Neutrophil (primary cell): Measurements from ENCODE around the gene TBCD.

Source experiments
- H3K27ac ChIP-seq: fragments of 200-600 bp; sonication (generic); 2 replicates; pipeline ENCODE4 v1.5.1; 2016; ENCODE audit warnings: mild to moderate bottlenecking, moderate library complexity
- H3K27me3 ChIP-seq: fragments of 200-600 bp; sonication (generic); 2 replicates; pipeline ENCODE4 v1.6.0; 2016; ENCODE audit warnings: mild to moderate bottlenecking
- H3K36me3 ChIP-seq: fragments of 200-600 bp; sonication (generic); 2 replicates; pipeline ENCODE4 v1.5.1; 2017
- H3K4me1 ChIP-seq, 2 experiments: fragments of 200-600 bp in 1 of 2; sonication (generic) in 1 of 2; 1 replicate in 1 of 2; 2 replicates in 1 of 2; pipeline versions ENCODE4 v1.5.1 to v1.6.1; 2013 to 2016; ENCODE audit warnings: low read depth in 1 of 2, low read length in 1 of 2, mild to moderate bottlenecking in 1 of 2, moderate library complexity in 1 of 2; ENCODE audit not compliant: control insufficient read depth in 1 of 2, insufficient read depth in 1 of 2
- H3K4me3 ChIP-seq, 2 experiments: fragments of 200-600 bp in 1 of 2; sonication (generic) in 1 of 2; 1 replicate in 1 of 2; 2 replicates in 1 of 2; pipeline ENCODE4 v1.5.1; 2013 to 2016; ENCODE audit warnings: low read depth in 1 of 2, low read length in 1 of 2, mild to moderate bottlenecking in 1 of 2, moderate library complexity in 1 of 2
- H3K9me3 ChIP-seq: fragments of 200-600 bp; sonication (generic); 2 replicates; pipeline ENCODE4 v1.5.1; 2016
- TF ChIP-seq, protein P1 (sequence below): fragments of 200-600 bp; sonication (generic); IDR thresholded peaks from 2 replicates; pipeline ENCODE4 v1.5.1; 2016; ENCODE audit warnings: antibody characterized with exemption

Gene TBCD

DNA sequence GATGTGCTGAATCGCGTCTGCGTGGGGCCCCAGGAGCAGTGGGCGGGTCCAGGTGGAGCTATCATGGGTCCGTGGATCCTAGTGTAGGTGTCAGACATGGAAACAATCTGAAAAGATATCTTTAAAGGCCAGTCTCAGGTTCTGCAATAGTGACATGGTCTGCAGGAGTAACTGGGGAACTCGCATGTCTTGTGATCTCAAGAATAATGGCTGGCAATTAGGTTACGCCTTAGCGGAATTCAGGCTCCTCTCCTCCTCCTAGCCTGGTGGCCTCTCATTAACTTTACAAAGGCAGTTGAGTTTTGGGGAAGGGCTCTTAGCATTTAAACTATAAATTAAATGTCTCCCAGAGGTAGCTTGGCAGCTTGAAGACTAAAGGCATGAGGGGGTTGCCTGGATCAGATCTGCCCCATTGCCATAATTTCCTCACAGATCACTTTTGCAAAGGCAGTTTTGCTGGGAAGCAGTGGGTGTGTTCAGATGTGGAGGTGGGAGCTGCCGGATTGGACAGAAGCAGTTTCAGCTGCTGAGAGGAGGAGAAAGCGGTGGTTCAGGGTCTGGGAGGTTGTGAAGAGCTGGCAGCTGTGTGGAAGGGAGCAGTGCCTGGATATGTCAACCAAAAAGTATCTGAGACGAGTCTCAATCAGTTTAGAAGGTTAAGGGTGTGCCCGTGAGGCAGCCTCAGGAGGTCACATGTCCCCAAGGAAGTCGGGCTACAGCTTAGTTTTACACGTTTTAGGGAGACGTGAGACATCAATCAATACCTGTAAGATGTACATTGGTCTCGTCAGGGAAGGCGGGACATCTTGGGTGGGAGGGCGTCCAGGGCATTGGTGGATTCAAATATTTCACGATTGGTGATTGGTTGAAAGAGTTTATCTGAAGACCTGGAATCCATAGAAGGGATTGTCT, 2.7 kb downstream of the TBCD start:
- peaks cover 10 to 13% of the 10 kb centered on the region in 2 experiments for H3K4me1 ChIP-seq
- no peaks in the 10 kb centered on the region for H3K9me3 ChIP-seq
- TF ChIP-seq, protein P1, sequence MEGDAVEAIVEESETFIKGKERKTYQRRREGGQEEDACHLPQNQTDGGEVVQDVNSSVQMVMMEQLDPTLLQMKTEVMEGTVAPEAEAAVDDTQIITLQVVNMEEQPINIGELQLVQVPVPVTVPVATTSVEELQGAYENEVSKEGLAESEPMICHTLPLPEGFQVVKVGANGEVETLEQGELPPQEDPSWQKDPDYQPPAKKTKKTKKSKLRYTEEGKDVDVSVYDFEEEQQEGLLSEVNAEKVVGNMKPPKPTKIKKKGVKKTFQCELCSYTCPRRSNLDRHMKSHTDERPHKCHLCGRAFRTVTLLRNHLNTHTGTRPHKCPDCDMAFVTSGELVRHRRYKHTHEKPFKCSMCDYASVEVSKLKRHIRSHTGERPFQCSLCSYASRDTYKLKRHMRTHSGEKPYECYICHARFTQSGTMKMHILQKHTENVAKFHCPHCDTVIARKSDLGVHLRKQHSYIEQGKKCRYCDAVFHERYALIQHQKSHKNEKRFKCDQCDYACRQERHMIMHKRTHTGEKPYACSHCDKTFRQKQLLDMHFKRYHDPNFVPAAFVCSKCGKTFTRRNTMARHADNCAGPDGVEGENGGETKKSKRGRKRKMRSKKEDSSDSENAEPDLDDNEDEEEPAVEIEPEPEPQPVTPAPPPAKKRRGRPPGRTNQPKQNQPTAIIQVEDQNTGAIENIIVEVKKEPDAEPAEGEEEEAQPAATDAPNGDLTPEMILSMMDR, result no peak
- peaks cover 35% of the 10 kb centered on the region for H3K27me3 ChIP-seq
- no peak overlapping the region for H3K4me3 ChIP-seq
- H3K36me3 ChIP-seq, result no peaks in the 10 kb centered on the region
- no peak overlapping the region for H3K27ac ChIP-seq

DNA sequence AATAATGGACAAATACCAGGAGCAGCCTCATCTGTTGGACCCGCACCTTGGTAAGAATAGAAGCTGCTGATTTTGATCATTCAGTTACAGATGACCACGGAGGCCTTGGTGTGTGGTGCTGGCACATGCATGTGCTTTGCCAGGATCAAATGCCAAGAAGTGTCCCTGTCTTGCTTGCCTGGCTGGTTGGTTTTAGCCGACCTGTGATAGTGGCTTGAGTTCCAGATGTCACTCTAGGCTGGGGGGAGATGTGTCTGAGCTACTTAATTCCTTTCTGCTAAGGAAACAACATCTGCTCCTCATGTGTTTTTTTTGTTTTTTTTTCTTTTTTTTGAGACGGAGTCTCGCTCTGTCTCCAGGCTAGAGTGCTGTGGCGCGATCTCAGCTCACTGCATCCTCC, 4.3 kb downstream of the TBCD start:
- TF ChIP-seq, protein P1, result no peak
- no peak overlapping the region for H3K27ac ChIP-seq

DNA sequence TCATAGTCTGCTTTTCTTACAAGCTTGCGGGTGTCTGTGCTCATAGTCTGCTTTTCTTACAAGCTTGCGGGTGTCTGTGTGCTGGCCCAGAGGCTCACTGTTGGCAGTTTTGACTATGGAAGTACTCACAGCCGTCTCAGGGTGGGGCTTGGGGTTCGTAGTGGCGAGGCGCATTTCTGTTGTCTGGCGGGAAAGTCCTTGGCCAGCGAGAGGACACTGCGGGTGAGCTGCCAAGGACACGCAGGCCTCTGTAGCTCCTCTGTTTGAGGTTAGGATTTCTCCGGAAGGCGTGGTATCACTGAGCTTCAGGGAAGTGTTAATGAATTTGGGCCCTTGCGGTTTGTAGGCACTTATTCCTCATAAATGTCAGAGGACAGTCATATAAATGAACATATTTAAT, 13.5 kb downstream of the TBCD start:
- Histone ChIP-seq H3K36me3 (peaks cover 19% of the 10 kb centered on the region), H3K4me3 (no peak overlapping the region), H3K27ac (no peak overlapping the region), H3K9me3 (no peaks in the 10 kb centered on the region), H3K4me1 (no peaks in the 10 kb centered on the region), H3K27me3 (no peaks in the 10 kb centered on the region)
- TF ChIP-seq, protein P1, result no peak

More for the DNA sequence above, 4.3 kb downstream of the TBCD start:
- Histone ChIP-seq H3K27me3 (peaks cover 19% of the 10 kb centered on the region), H3K4me1 (peaks cover 10 to 11% of the 10 kb centered on the region in 2 experiments), H3K9me3 (no peaks in the 10 kb centered on the region), H3K4me3 (no peak overlapping the region), H3K36me3 (no peaks in the 10 kb centered on the region)

DNA sequence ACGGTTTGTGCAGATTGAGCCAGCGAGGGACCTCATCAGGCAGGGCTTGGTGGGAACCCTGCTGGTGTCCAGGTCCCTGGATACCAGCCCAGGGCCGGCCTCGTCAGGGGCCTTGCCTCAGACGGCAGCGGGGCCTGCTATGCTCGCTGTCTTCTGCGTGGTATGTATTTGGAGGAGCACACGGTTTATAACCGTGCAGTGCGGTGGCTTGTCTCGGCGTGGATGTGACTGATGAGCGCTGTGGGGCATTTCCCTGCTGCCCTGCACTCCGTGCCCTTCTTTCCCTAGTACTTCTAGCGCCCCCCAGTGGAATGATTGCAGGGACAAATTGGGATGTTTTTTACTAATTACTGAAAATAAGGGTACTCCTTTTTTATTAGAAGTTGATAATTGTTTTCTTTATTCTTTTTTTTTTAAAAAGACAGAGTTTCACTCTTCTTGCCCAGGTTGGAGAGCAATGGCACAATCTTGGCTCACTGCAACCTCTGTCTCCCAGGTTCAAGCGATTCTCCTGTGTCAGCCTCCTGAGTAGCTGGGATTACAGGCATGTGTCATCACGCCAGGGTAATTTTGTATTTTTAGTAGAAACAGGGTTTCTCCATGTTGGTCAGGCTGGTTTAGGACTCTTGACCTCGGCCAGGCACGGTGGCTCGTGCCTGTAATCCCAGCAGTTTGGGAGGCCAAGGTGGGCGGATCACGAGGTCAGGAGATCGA, 15.3 kb downstream of the TBCD start:
- Histone ChIP-seq H3K27ac (no peak overlapping the region), H3K27me3 (no peaks in the 10 kb centered on the region), H3K4me3 (no peak overlapping the region), H3K36me3 (peaks cover 22% of the 10 kb centered on the region), H3K9me3 (no peaks in the 10 kb centered on the region), H3K4me1 (no peaks in the 10 kb centered on the region)
- TF ChIP-seq, protein P1, result no peak

DNA sequence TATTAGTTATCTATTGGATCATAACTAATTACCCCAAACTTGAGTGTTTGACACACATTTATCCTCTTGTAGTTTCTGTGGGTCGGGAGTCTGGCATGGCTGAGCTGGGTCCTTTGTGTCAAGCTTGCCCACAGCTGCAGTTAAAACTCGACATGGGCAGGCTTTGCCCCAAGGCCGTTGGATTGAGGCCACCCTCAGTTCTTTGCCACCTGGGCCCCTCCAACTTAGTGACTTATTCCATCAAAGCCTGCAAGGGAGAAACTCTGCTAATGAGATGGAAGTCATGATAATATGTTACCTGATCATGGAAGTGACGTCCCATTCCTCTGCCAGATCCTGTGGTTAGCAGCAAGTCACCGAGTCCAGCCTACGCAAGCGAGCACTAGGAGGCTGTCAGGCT, 17.2 kb downstream of the TBCD start:
- Histone ChIP-seq H3K4me3 (no peak overlapping the region), H3K4me1 (no peaks in the 10 kb centered on the region), H3K27ac (no peak overlapping the region), H3K27me3 (no peaks in the 10 kb centered on the region), H3K9me3 (no peaks in the 10 kb centered on the region), H3K36me3 (peaks cover 28% of the 10 kb centered on the region)
- TF ChIP-seq, protein P1, result no peak
